NCI-H2196 (cell line): Measurements from ENCODE around the gene SLC39A11.
"Not testable (repeated sequence)": the region's sequence is repeated elsewhere in the genome, so short reads cannot be mapped to it uniquely, and the experiment has no call there.

ENCODE experiments used
- DNase-seq: peaks from one replicate; lab custom pipeline; 2025; ENCODE audit not compliant: unreplicated experiment; lab: John Stamatoyannopoulos, UW

Gene SLC39A11

GRCh38 chr17:72802726-72803125 lies 289.8 kb downstream of the SLC39A11 start:
- DNase-seq = no peak

DNA sequence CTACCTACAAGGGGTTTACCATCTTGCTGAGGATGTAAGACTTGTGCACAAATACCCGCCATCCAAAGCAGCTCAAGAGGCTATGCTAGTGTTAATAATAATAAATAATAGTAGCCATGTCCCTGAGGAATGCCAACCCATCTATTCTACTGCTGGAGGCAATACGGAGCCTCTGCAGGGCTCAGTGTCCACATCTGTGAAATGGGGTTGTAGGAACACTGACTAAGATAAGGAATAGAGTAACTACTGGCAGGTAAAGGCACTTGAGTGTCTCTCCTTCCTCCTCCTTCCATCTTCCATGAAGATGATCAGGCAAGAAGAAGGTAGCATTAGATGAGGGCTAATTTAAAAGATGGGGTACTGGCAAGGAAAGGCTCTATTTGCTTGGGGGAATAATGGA lies 295.3 kb downstream of the SLC39A11 start:
- DNase-seq = no peak

GRCh38 chr17:72795941-72796340 lies 296.5 kb downstream of the SLC39A11 start:
- no peak for DNase-seq

- no peak for DNase-seq
Measured at GRCh38 chr17:72794152-72794551, 298.3 kb downstream of the SLC39A11 start.

GRCh38 chr17:72792771-72793170 lies 299.7 kb downstream of the SLC39A11 start:
- no peak for DNase-seq

- no peak for DNase-seq
Measured at GRCh38 chr17:72790190-72790589, 302.3 kb downstream of the SLC39A11 start.

DNA sequence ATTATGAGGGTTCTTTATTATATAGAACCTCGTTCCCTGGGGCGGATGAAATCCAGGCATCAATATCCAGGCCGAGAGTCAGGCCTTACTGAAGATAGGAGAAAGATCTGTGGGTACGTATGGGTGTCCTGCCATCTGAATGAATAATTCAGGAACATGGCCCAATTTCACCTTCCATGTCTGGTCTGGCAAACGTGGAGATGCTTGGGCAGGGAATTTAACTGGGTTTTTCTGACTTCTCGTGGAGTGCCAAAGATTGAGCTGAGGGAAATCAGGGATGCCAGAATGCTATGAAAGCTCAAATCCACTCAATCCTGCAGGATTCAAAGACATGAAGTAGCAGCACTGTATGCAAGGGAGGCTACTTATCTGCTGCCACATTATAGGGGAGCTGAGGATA lies 302.8 kb downstream of the SLC39A11 start:
- DNase-seq = no peak

GRCh38 chr17:72788950-72789585 lies 303.4 kb downstream of the SLC39A11 start:
- DNase-seq = no peak

DNA sequence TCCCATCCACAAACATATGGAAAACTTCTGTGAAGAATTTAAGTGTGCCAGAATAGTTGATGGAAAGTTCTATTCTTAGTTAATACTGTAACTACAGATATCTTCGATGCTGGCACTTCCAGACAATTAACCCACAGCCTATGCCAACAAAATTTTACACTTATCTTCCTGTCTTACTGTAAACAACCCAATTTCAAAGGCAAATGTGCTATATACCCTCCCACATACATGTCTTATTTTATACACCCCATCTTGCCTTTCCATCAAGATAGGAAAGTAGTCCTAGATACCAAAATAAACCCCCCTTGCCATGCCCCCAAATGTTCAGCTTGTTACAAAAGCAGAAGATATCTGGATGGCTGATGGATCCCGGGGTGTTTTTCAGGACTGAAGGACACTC lies 306.3 kb downstream of the SLC39A11 start:
- no peak for DNase-seq

GRCh38 chr17:72782985-72783701 lies 309.3 kb downstream of the SLC39A11 start:
- DNase-seq = no peak

GRCh38 chr17:72782437-72782836 lies 310.1 kb downstream of the SLC39A11 start:
- DNase-seq = not testable (repeated sequence)

DNA sequence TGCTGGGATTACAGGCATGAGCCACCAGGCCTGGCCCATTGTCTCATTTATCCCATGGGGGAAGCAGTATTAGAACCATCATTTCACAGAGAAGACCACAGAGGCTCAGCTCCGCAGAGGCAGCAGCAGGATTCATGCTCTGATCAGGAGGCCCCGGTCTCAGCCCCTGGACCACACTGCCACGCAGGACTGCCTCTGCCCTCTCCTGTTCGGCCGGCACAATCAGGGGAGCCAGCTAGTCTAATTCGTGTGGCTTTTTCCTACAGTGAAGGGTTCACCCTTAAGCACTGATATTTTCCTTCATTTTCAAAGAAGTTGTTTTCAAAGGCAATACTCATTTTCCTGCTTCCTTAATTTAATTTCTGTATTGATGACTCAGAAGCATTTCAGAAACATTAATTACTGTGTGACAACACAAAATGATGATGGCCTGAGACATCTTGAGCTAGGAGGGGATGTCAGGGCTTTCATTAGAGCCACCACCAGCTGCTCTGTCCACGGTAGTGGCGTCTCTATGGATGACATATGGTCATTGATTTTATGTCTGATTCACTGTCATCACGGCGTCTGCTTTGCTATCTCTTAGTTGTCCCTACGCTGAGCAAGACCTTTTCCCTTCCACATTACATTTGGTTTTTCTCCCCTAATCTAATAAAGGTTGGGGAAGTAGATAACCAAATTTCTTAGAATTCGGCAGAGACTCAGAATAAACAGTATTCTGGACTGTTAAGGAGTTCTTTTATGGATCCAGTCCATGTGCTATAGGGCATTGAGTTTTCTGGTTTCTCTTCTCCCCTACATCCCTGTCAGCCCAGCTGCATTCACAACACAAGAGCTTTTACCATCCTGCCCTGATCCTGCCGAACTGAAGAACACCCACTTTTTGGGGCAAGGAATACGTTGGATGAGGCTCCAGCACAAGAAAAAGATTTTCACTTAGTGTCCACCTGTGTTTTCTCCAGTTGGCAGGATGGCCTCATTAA lies 314.0 kb downstream of the SLC39A11 start:
- no peak for DNase-seq

DNA sequence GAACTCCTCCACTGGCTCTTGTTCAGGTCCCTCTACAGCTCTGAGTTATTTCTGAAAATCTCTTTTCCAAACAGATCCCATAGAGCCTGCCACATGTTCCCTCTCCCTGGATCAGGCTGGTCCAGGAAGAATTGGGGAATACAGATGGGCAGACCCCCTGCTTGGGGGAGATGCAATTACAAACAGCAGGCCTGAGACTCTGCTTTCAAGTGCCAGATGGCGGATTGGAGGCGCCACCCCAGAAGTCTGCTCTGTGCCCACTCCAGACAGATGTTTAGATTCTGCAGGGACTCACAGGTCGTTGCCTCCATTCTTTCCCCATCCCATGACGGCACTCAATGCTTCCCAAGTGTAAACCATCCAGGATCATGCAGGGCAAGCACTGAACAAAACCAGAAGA lies 316.6 kb downstream of the SLC39A11 start:
- no peak for DNase-seq

- no peak for DNase-seq
Measured at GRCh38 chr17:72775237-72775636, 317.3 kb downstream of the SLC39A11 start.

GRCh38 chr17:72774236-72774635 lies 318.3 kb downstream of the SLC39A11 start:
- DNase-seq = no peak

GRCh38 chr17:72773225-72773624 lies 319.3 kb downstream of the SLC39A11 start:
- not testable (repeated sequence) for DNase-seq

- no peak for DNase-seq
Measured at GRCh38 chr17:72772331-72772821, 320.1 kb downstream of the SLC39A11 start.

DNA sequence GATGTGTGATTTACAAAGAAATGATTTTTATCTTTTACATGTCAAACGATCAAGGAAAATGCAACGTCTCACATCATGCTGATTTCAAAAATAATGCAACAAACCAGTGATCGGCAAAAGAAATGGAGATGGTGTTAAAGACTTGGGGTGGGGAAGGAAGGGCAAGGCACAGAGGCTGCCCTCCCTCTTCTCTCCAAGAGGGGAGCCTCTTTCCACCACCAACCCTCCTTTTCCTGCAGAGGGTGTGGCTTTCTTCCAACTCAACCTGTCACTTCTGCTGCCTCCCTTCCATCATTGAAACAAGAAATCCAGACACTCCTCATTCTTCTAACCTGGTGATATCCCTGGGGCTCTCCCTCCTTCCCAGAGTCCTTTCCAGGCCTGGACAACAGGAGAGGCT lies 320.8 kb downstream of the SLC39A11 start:
- no peak for DNase-seq

- no peak for DNase-seq
Measured at GRCh38 chr17:72766761-72767356, 325.6 kb downstream of the SLC39A11 start.

- no peak for DNase-seq
Measured at GRCh38 chr17:72765368-72766153, 326.9 kb downstream of the SLC39A11 start.
